DOHH2 (cell line): Measurements from ENCODE around the gene RHBDF2.
A peak's percentile ranks its signal among the peaks of the same experiment; 100 is the strongest.

Experiments
- H3F3A ChIP-seq: fragments of 200-600 bp; sonication (generic), shearing (Covaris generic); 2 replicates; pipeline ENCODE4 v1.6.0; 2016; ENCODE audit warnings: antibody characterized with exemption, mild to moderate bottlenecking; ENCODE audit not compliant: control insufficient read depth, insufficient read depth
- H3K27ac ChIP-seq: fragments of 200-600 bp; sonication (generic); 2 replicates; pipeline ENCODE4 v1.5.1; 2014; ENCODE audit warnings: low read depth, mild to moderate bottlenecking, low read length, moderate library complexity
- H3K27me3 ChIP-seq: fragments of 200-600 bp; sonication (generic); 2 replicates; pipeline ENCODE4 v1.6.1; 2014; ENCODE audit warnings: mild to moderate bottlenecking, low read length, mixed read lengths; ENCODE audit not compliant: control insufficient read depth
- H3K36me3 ChIP-seq: fragments of 200-600 bp; sonication (generic); 2 replicates; pipeline ENCODE4 v1.6.1; 2014; ENCODE audit warnings: mild to moderate bottlenecking, low read length, moderate library complexity, mixed read lengths; ENCODE audit not compliant: control insufficient read depth
- H3K4me1 ChIP-seq: fragments of 200-600 bp; sonication (generic); 2 replicates; pipeline ENCODE4 v1.6.1; 2014; ENCODE audit warnings: mild to moderate bottlenecking, low read length, mixed read lengths; ENCODE audit not compliant: control insufficient read depth
- H3K4me2 ChIP-seq: fragments of 200-600 bp; sonication (generic); 2 replicates; pipeline ENCODE4 v1.6.0; 2014; ENCODE audit warnings: mild to moderate bottlenecking, low read length, moderate library complexity
- H3K4me3 ChIP-seq: fragments of 200-600 bp; sonication (generic); 2 replicates; pipeline ENCODE4 v1.5.1; 2014; ENCODE audit warnings: mild to moderate bottlenecking, low read length, mixed read lengths
- H3K79me2 ChIP-seq: fragments of 200-600 bp; sonication (generic); 2 replicates; pipeline ENCODE4 v1.6.1; 2014; ENCODE audit warnings: mild to moderate bottlenecking, low read length, mixed read lengths; ENCODE audit not compliant: control insufficient read depth
- H3K9me2 ChIP-seq: fragments of 200-600 bp; sonication (generic); replicated peaks from 2 replicates; pipeline ENCODE4 v1.6.1; 2014; ENCODE audit warnings: mild to moderate bottlenecking, low read length, mixed read lengths; ENCODE audit not compliant: control insufficient read depth
- H3K9me3 ChIP-seq: fragments of 200-600 bp; sonication (generic); 2 replicates; pipeline ENCODE4 v1.6.1; 2014; ENCODE audit warnings: antibody characterized with exemption, low read length, mixed read lengths; ENCODE audit not compliant: control insufficient read depth, insufficient read depth
- H4K20me1 ChIP-seq: fragments of 200-600 bp; sonication (generic); 2 replicates; pipeline ENCODE4 v1.6.0; 2014; ENCODE audit warnings: low read depth, mild to moderate bottlenecking, antibody characterized with exemption, low read length, moderate library complexity; ENCODE audit not compliant: control insufficient read depth, insufficient read depth
- CTCF ChIP-seq: fragments of 200-600 bp; sonication (generic); IDR thresholded peaks from one replicate; pipeline ENCODE4 v1.5.1; 2014; ENCODE audit warnings: antibody characterized with exemption, mild to moderate bottlenecking, low read depth, low read length; ENCODE audit not compliant: poor library complexity, severe bottlenecking
- EZH2phosphoT487 ChIP-seq: fragments of 200-600 bp; sonication (generic); IDR thresholded peaks from 2 replicates; pipeline ENCODE4 v1.6.1; 2017; ENCODE audit warnings: borderline replicate concordance, mild to moderate bottlenecking, antibody characterized with exemption, low read length, moderate library complexity, mixed read lengths

The RHBDF2 gene

DNA sequence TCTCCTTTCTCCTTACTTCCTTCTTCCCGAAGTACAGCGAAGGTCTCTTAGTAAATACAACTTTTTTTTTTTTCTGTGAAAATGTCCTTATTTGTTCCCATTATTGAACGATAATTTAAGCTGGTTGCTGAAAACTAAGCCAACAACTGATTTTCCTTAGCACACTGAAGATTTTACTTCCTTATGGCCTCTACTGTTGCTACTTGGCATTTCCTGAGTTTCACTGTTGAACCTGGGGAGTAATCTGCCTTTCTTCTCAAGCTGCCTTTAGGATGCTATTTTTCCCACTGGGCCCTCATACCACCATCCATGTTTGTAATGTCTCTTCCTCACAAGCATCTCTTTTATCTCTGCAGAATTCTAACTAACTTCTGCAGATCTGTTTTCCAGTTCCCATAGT lies 74.4 kb downstream of the RHBDF2 start:
- Histone ChIP-seq H4K20me1 (no peaks in the 10 kb centered on the region), H3K4me1 (peaks cover 92% of the 10 kb centered on the region), H3K4me2 (peak overlapping the region; percentile 82), H3K9me3 (no peaks in the 10 kb centered on the region), H3K9me2 (no peaks in the 10 kb centered on the region), H3K4me3 (peak overlapping the region; percentile 64), H3K27me3 (no peaks in the 10 kb centered on the region), H3K27ac (peak overlapping the region; percentile 91), H3K79me2 (peaks cover 88% of the 10 kb centered on the region), H3K36me3 (peaks cover 37% of the 10 kb centered on the region), H3F3A (peaks cover 19% of the 10 kb centered on the region)
- TF ChIP-seq CTCF, result no peak
- no peak for TF ChIP-seq EZH2phosphoT487

DNA sequence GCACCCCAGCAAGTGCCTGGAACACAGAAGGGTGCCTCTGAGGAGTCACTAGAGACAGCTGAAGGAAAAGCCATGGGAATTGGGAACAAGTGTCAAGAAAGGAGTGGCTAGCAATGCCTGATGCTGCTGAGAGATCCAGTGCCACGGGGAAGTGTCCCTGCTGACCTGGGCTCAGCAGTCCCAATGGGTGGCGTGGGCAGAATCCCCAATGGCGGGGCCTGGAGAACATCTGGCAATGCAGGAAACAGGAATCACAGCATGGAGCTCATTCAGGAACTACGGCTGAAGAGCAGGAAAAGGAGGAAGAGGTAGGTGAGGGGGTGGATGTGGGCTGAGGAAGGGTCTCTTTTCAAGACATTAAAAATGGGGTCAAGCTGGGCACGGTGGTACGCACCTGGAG lies 78.4 kb downstream of the RHBDF2 start:
- peak overlapping the region; percentile 71 for H3K4me2 ChIP-seq
- no peaks in the 10 kb centered on the region for H3K27me3 ChIP-seq
- H3K9me2 ChIP-seq, result no peaks in the 10 kb centered on the region
- H3K79me2 ChIP-seq, result peaks cover 89% of the 10 kb centered on the region
- peak overlapping the region; percentile 60 for H3K27ac ChIP-seq
- no peaks in the 10 kb centered on the region for H3K9me3 ChIP-seq
- no peaks in the 10 kb centered on the region for H4K20me1 ChIP-seq
- peak overlapping the region; percentile 55 for H3K4me3 ChIP-seq
- H3F3A ChIP-seq, result peaks cover 19% of the 10 kb centered on the region
- peaks cover 92% of the 10 kb centered on the region for H3K4me1 ChIP-seq
- H3K36me3 ChIP-seq, result peaks cover 22% of the 10 kb centered on the region
- TF ChIP-seq EZH2phosphoT487 (no peak), CTCF (no peak)

DNA sequence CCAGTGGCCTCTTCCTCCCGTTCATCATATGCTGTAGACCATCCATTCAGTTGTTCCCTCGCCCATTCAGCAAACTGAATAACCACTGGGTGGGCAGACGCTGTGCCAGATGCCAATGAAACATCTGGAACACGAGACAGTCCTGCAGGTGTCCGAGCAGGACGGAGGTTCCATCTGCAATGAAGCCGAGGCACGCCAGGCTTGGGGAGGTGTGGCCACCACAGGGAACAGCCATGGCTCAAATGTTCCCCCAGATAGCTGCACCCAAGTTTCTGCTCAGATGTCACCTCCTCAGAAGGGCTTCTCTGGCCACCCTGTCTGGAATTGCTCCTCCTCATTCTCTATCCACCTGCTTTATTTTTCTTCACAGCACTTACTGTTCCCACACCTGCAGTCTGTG lies 78.8 kb downstream of the RHBDF2 start:
- Histone ChIP-seq H3K36me3 (peaks cover 25% of the 10 kb centered on the region), H3K79me2 (peaks cover 91% of the 10 kb centered on the region), H4K20me1 (no peaks in the 10 kb centered on the region), H3F3A (peaks cover 18% of the 10 kb centered on the region), H3K9me3 (no peaks in the 10 kb centered on the region), H3K27ac (peak overlapping the region; percentile 60), H3K9me2 (no peaks in the 10 kb centered on the region), H3K4me3 (peak overlapping the region; percentile 55), H3K4me1 (peaks cover 94% of the 10 kb centered on the region), H3K27me3 (no peaks in the 10 kb centered on the region), H3K4me2 (peak overlapping the region; percentile 71)
- TF ChIP-seq EZH2phosphoT487, result no peak
- TF ChIP-seq CTCF, result no peak

DNA sequence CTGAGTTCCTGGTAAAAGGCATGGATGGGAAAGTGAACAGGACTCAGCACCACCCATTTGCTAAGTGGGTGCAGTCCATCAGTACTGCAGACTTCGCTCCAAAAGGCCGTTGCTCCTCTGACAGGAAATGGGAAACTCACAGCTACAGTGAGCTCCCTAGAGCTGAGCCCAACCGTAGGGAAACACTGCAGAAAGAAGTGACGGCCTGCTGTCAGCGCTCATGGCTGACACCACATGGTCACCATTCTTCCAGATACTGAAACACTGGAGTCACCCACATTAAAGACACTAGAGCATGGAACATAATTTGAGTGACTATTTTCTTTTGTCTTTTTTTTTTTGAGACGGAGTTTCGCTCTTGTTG lies 80.2 kb downstream of the RHBDF2 start:
- H3K36me3 ChIP-seq, result peaks cover 31% of the 10 kb centered on the region

More for the DNA sequence above, 80.2 kb downstream of the RHBDF2 start:
- peaks cover 91% of the 10 kb centered on the region for H3K79me2 ChIP-seq
- peak overlapping the region; percentile 84 for H3K4me2 ChIP-seq
- TF ChIP-seq CTCF (no peak), EZH2phosphoT487 (no peak)
- no peaks in the 10 kb centered on the region for H3K27me3 ChIP-seq
- H3K9me3 ChIP-seq, result no peaks in the 10 kb centered on the region
- peak overlapping the region; percentile 79 for H3K27ac ChIP-seq
- peaks cover 91% of the 10 kb centered on the region for H3K4me1 ChIP-seq
- H3K9me2 ChIP-seq, result no peaks in the 10 kb centered on the region
- H4K20me1 ChIP-seq, result no peaks in the 10 kb centered on the region
- peak overlapping the region; percentile 69 for H3K4me3 ChIP-seq
- peaks cover 12% of the 10 kb centered on the region for H3F3A ChIP-seq
